ENCODE measurements around the gene OR9I1. TPM values are rescaled to one million over a fixed set of nuclear protein-coding genes. Genes with fewer than 3 reads are reported as not detected.

Gene OR9I1
- total and polyA plus RNA-seq, 2 donors (not counting 1 experiment from before 2014, with no cell fraction given), result not detected

GRCh38 chr11:58127350-58127749 lies 2.0 kb upstream of the OR9I1 start:
- Histone ChIP-seq H3K9ac (ENCODE audit: insufficient read depth, low read length) (no peak overlapping the region), H2AFZ (ENCODE audit: low read length) (no peak overlapping the region), H3K4me2 (ENCODE audit: extremely low read depth, insufficient read depth, low read length) (no peak overlapping the region), H3K79me2 (ENCODE audit: control insufficient read depth, insufficient read depth, low read length) (no peaks in the 10 kb centered on the region), H4K20me1 (ENCODE audit: control insufficient read depth, extremely low read depth, insufficient read depth, low read length) (no peaks in the 10 kb centered on the region), H3K4me3 (replicated peaks in 1 of 4; ENCODE audit: control extremely low read depth in 1 of 4, insufficient read depth in 1 of 4, low read depth in 3 of 4, low read length in 4 of 4) (no peak overlapping the region), H3K27me3 (ENCODE audit: control insufficient read depth, insufficient read depth, low read length) (no peaks in the 10 kb centered on the region), H3K27ac (ENCODE audit: insufficient read depth, low read length) (no peak overlapping the region), H3K36me3 (ENCODE audit: control insufficient read depth, insufficient read depth, low read length) (no peaks in the 10 kb centered on the region), H3K4me1 (ENCODE audit: control insufficient read depth, extremely low read depth, insufficient read depth, low read length) (no peaks in the 10 kb centered on the region), H3K9me3 (ENCODE audit: control insufficient read depth, insufficient read depth, low read depth, low read length) (no peaks in the 10 kb centered on the region)
- TF ChIP-seq CTCF (conservative IDR thresholded peaks at IDR 0.05 in 1 of 2, IDR thresholded peaks at IDR 0.05 in 1 of 2; ENCODE audit: low read depth in 1 of 2, low read length in 2 of 2) (no peak), EZH2 (IDR thresholded peaks at IDR 0.05; ENCODE audit: low read length, missing control alignments) (no peak)
- DNase-seq (ENCODE audit: low read depth in 2 of 2), result peak in 1 of 2 donors; percentile 1

- no peaks in the 10 kb centered on the region for H3K9me3 ChIP-seq (ENCODE audit: control insufficient read depth, insufficient read depth, low read depth, low read length)
- no peak overlapping the region for H3K27ac ChIP-seq (ENCODE audit: insufficient read depth, low read length)
- H3K9ac ChIP-seq (ENCODE audit: insufficient read depth, low read length), result no peak overlapping the region
- no peak for DNase-seq (ENCODE audit: low read depth in 2 of 2)
- no peaks in the 10 kb centered on the region for H3K79me2 ChIP-seq (ENCODE audit: control insufficient read depth, insufficient read depth, low read length)
- no peak overlapping the region for H3K4me2 ChIP-seq (ENCODE audit: extremely low read depth, insufficient read depth, low read length)
- no peaks in the 10 kb centered on the region for H3K4me1 ChIP-seq (ENCODE audit: control insufficient read depth, extremely low read depth, insufficient read depth, low read length)
- no peaks in the 10 kb centered on the region for H3K27me3 ChIP-seq (ENCODE audit: control insufficient read depth, insufficient read depth, low read length)
- TF ChIP-seq EZH2 (IDR thresholded peaks at IDR 0.05; ENCODE audit: low read length, missing control alignments) (no peak), CTCF (conservative IDR thresholded peaks at IDR 0.05 in 1 of 2, IDR thresholded peaks at IDR 0.05 in 1 of 2; ENCODE audit: low read depth in 1 of 2, low read length in 2 of 2) (no peak)
- no peaks in the 10 kb centered on the region for H3K36me3 ChIP-seq (ENCODE audit: control insufficient read depth, insufficient read depth, low read length)
- H2AFZ ChIP-seq (ENCODE audit: low read length), result no peak overlapping the region
- H4K20me1 ChIP-seq (ENCODE audit: control insufficient read depth, extremely low read depth, insufficient read depth, low read length), result no peaks in the 10 kb centered on the region
- H3K4me3 ChIP-seq (replicated peaks in 1 of 4; ENCODE audit: control extremely low read depth in 1 of 4, insufficient read depth in 1 of 4, low read depth in 3 of 4, low read length in 4 of 4), result no peak overlapping the region
Observed at GRCh38 chr11:58121096-58121495, 4.2 kb downstream of the OR9I1 start.

DNA sequence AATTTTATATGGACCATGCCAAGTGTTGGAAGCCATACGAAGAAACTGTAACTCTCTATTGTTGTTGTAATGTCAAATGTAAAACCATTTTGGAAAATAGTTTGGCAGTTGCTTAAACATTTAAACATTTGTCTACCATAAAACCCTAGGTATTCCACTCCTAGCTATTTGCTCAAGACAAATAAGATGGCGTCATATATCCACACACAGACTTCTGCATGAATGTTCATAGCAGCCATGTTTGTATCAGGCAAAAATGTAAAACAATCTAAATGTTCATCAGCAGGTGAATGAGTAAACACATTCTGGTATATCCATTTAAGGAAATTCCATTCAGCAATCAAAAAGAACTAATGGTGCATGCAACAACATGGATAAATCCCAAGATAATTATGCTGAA lies 27.9 kb downstream of the OR9I1 start:
- no peaks in the 10 kb centered on the region for H3K9me3 ChIP-seq (ENCODE audit: control insufficient read depth, insufficient read depth, low read depth, low read length)
- H3K79me2 ChIP-seq (ENCODE audit: control insufficient read depth, insufficient read depth, low read length), result no peaks in the 10 kb centered on the region
- H3K36me3 ChIP-seq (ENCODE audit: control insufficient read depth, insufficient read depth, low read length), result no peaks in the 10 kb centered on the region
- no peaks in the 10 kb centered on the region for H4K20me1 ChIP-seq (ENCODE audit: control insufficient read depth, extremely low read depth, insufficient read depth, low read length)
- no peak for DNase-seq (ENCODE audit: low read depth in 2 of 2)
- H3K4me1 ChIP-seq (ENCODE audit: control insufficient read depth, extremely low read depth, insufficient read depth, low read length), result no peaks in the 10 kb centered on the region
- H2AFZ ChIP-seq (ENCODE audit: low read length), result no peak overlapping the region
- H3K27me3 ChIP-seq (ENCODE audit: control insufficient read depth, insufficient read depth, low read length), result no peaks in the 10 kb centered on the region
- TF ChIP-seq CTCF (conservative IDR thresholded peaks at IDR 0.05 in 1 of 2, IDR thresholded peaks at IDR 0.05 in 1 of 2; ENCODE audit: low read depth in 1 of 2, low read length in 2 of 2) (no peak), EZH2 (IDR thresholded peaks at IDR 0.05; ENCODE audit: low read length, missing control alignments) (no peak)
- H3K9ac ChIP-seq (ENCODE audit: insufficient read depth, low read length), result no peak overlapping the region
- H3K4me3 ChIP-seq (replicated peaks in 1 of 4; ENCODE audit: control extremely low read depth in 1 of 4, insufficient read depth in 1 of 4, low read depth in 3 of 4, low read length in 4 of 4), result no peak overlapping the region
- no peak overlapping the region for H3K4me2 ChIP-seq (ENCODE audit: extremely low read depth, insufficient read depth, low read length)
- no peak overlapping the region for H3K27ac ChIP-seq (ENCODE audit: insufficient read depth, low read length)
